Measurements from ENCODE around the gene WDR7.

The WDR7 gene

DNA sequence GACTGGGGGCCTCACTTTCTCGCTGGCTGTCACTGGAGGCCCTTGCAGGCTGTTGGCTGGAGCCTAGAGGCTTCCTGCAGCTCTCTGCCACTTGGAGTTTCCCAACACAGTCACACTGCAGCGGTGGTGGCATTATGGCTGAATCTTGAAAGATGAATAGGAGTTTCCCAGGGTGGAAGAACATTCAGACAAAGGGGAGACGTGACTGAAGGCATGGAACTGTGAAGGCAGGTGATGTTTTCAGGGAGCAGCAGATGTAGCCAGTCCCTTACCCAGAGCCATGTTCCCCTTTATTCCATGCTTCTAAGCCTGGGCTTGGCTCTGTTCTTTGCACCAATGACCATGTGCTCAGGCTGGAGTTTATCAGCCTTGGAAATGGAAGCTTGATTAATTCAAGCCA, 389.0 kb downstream of the WDR7 start:
- no peak for DNase-seq (ENCODE audit: low read depth in 3 of 3)

GRCh38 chr18:57043241-57043640, 392.1 kb downstream of the WDR7 start:
- DNase-seq (ENCODE audit: low read depth in 3 of 3) = no peak

DNA sequence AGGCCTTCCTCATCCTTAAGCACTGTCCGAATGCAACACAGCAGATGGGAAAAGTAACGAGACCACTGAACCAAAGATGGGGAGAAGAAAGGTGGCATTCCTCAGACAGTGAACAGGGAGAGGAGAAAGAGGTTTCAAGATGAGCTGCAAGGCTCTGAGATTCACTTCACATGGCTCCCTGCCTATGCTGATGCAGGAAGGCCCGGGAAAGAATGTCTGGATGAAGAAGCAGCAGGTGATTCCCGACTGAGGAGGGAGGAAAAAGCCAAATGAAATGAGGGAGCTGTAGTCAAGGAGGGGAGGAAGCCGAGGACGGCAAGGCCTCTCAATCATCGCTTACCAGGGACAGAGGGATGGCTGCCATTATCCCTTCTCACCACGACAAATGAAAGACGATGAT, 397.2 kb downstream of the WDR7 start:
- no peak for DNase-seq (ENCODE audit: low read depth in 3 of 3)

- DNase-seq (ENCODE audit: low read depth in 3 of 3) = no peak
These were observed 397.7 kb downstream of the WDR7 start for GRCh38 chr18:57048859-57049258.

- no peak for DNase-seq (ENCODE audit: low read depth in 3 of 3)
These were observed 399.3 kb downstream of the WDR7 start for GRCh38 chr18:57050310-57050949.

GRCh38 chr18:57051021-57051656, 400.0 kb downstream of the WDR7 start:
- no peak for DNase-seq (ENCODE audit: low read depth in 3 of 3)

GRCh38 chr18:57051657-57052044, 400.5 kb downstream of the WDR7 start:
- no peak for DNase-seq (ENCODE audit: low read depth in 3 of 3)

DNA sequence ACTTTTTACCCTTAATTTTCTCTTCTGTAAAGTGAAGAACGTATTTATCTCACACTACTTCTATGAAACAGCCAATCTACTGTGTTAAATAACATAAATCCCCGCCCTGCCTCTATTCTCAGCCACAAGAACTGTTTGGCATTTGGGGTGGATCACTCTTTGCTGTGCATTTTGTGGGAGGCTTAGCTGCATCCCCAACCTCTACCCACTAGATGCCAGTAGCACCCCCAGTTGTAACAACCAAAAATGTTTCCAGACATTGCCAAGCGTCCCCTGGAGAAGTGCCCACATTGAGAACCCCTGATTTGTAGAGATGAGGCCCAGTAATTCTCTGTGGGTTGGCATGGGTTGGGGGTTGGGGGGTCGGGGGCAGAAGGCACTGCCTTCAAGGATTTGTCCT, 401.0 kb downstream of the WDR7 start:
- DNase-seq (ENCODE audit: low read depth in 3 of 3) = no peak

GRCh38 chr18:57052759-57053158, 401.6 kb downstream of the WDR7 start:
- DNase-seq (ENCODE audit: low read depth in 3 of 3) = no peak

DNA sequence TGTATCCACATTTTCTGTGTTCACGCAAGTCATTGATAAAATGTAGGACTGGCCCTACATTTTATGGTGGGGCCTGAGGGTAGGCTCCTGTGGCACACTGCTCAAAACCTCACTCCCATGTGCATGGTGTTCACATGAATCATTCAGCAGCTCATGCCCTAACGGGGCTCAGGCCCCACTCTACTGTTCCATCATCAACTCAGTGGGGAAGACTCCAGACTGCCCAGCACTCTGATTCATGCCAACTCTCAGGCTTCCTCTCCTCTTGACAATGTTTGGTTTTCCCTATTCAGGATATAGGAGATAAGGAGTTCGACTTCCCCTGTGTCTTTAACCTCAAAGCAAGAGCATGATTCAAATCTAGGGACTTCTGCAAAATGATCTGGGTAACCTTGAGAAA, 403.7 kb downstream of the WDR7 start:
- no peak for DNase-seq (ENCODE audit: low read depth in 3 of 3)

- DNase-seq (ENCODE audit: low read depth in 3 of 3) = no peak
These were observed 406.7 kb downstream of the WDR7 start for GRCh38 chr18:57057890-57058289.

- DNase-seq (ENCODE audit: low read depth in 3 of 3) = no peak
These were observed 407.6 kb downstream of the WDR7 start for GRCh38 chr18:57058734-57059133.

- DNase-seq (ENCODE audit: low read depth in 3 of 3) = no peak
These were observed 408.2 kb downstream of the WDR7 start for GRCh38 chr18:57059366-57059765.

GRCh38 chr18:57060814-57061213, 409.7 kb downstream of the WDR7 start:
- no peak for DNase-seq (ENCODE audit: low read depth in 3 of 3)

DNA sequence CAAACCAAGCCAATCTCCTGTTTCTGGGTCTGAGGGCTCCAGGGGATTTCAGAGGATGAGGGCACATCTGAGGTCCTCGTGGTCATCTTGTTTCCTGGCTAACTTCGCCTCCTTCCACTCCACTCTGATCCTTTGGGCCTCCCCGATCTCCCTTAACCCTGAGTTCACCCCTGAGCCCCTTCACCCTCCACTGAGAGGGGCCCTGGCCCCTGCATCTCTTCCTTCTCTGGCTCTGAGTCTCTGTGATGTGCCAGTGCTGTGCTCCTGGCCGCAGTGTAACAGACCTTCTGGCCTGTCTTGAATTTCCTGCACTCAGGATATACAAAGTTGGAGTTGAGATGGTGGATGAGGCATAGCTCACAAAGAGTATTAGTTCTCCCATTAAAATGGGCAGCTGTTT, 411.0 kb downstream of the WDR7 start:
- no peak for DNase-seq (ENCODE audit: low read depth in 3 of 3)

GRCh38 chr18:57062844-57063243, 411.7 kb downstream of the WDR7 start:
- DNase-seq (ENCODE audit: low read depth in 3 of 3) = no peak

- no peak for DNase-seq (ENCODE audit: low read depth in 3 of 3)
These were observed 412.5 kb downstream of the WDR7 start for GRCh38 chr18:57063601-57064103.

GRCh38 chr18:57073501-57074187, 422.5 kb downstream of the WDR7 start:
- DNase-seq (ENCODE audit: low read depth in 3 of 3) = no peak

DNA sequence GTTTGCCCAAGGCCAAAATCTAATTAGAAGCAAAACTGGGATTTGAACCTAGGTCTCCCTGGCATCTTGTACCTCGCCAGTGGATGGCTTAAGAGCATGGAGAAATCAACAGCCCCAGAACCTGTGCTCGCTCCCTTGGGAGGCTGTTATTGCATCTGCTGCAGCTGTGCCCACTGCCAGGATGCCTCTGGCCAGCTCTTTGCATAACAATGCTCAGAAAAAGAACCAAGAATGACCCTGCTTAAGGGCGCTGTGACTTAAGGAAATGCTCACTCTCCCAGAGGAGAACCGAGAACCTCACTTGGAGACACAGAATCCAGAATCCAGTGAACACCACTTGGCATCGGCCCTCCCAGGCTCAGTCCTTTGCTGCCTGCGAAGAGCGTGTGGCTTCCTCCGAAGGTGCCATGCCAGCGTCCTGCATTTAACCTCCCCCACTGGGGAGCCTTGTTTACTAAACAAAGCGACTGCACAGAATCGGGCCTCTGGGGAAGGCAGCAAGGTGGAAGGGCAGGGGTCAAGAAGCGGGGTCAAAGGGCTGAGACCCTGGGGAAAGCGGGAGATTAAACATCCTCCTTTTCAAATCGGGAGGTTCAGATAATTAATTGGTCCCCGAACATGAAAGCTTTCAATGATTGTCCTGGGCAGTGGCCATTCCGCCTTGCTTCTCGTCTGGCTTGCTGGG, 424.7 kb downstream of the WDR7 start:
- no peak for DNase-seq (ENCODE audit: low read depth in 3 of 3)

- no peak for DNase-seq (ENCODE audit: low read depth in 3 of 3)
These were observed 426.0 kb downstream of the WDR7 start for GRCh38 chr18:57077005-57077765.

- no peak for DNase-seq (ENCODE audit: low read depth in 3 of 3)
These were observed 426.8 kb downstream of the WDR7 start for GRCh38 chr18:57077786-57078552.

All from stimulated activated CD4-positive, alpha-beta T cell treated with anti-CD3 and anti-CD28 coated beads, TNF-alpha, amount 100 ng/mL, for 4 hours (primary cell).